Activated CD8-positive, alpha-beta memory T cell treated with anti-CD3 and anti-CD28 coated beads for 4 hours (primary cell): ENCODE measurements around the gene MCIDAS.

Experiments
- DNase-seq, 2 donors: peaks; one replicate each; pipeline ENCODE4 v3.0.0-alpha.2; 2020; ENCODE audit warnings: low read depth in 2 of 2

Gene MCIDAS

DNA sequence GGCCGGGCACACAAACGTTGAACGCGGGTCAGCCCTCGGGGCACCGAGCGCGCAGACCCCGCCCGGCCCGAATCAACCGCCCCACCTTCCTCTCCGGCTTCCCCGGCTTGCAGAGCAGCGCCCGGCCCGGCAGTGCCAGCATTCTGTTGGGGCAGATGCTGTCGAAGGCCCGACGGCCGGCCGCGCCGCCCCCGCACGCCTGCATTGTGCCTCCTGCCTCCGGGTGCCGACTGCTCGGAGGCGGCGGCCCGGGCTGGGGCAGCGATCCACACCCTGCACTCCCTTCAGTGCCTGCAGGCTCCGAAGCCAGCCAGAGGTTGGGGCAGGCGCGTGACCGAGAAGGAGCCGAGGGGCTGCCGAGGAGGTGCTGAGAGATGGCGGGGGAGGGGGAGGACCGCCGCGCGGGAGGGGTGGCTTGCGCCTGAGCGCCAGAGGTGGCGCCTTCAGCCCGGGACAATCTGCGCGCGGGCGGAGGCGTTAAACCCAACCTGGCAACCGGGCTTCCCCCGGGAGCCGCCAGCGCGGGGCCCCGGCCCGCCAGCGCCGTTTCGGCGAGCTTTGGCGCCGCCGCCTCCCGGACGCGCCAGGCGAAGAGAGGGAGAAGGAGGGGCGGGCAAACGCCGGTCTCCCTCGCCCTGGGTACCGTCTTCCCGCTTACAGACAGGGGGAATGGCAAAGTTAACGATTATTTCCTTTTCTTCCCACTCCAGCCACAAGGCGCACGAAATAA is at the start of gene MCIDAS:
TSS of gene MCIDAS (minus strand) at position 382 of the 730 bp plus-strand sequence. CDS start at position 205, 177 bp downstream.
- DNase-seq, result no peak

DNA sequence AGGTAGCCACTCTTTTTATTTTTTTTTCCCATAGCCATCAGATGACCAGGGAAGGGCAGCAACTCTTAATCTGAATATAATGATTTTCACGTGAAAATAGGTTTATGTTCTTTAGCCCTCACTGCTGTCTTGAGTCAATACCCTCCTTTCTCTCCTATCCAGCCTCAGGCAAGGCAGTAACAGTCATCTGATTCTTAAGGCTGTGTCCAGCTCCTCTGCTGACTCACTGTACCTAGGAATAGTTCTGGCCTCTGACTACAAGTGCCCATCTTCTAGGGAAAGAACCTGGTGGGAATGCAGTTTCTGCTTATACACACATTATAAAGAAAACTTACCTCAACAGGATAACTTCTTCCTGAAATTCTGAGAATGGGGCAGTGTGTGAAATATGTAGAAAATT is 49.7 kb upstream of the MCIDAS start:
- DNase-seq, result no peak

DNA sequence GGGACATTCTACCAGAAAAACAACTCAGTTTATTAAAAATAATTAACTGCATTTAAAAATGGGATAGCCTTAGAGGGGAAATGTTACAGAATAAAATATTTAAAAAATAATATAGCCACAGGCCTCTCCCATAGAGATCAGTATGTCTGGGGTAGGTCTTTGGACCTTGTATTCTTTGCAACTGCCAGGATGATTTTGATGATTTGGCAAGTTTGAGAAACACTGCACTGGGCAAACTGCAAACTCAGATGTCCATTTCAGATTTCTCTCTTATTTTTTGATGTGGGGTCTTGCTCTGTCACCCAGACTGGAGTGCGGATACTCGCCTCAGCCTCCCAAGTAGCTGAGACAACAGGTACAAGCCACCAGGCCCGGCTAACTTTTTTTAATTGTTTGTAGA is 31.2 kb upstream of the MCIDAS start:
- no peak for DNase-seq

DNA sequence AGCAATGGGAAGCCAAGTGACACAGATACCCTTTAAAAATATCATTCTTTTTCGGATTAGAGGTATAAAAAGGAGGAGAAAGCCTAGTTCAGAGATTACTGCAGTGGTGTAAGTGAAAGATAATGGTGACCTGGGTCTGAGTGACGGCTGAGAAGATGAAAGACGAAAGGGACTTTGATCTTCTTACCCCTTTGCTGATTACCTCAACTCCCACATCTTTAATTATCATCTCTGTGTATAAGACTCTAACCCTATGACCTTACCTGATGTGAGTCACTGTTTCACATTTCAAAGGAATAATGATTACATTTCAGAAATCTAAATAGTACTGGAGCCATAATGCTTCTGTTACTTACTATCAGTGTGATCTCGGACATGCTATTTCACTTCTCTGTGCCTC is 27.7 kb upstream of the MCIDAS start:
- no peak for DNase-seq

DNA sequence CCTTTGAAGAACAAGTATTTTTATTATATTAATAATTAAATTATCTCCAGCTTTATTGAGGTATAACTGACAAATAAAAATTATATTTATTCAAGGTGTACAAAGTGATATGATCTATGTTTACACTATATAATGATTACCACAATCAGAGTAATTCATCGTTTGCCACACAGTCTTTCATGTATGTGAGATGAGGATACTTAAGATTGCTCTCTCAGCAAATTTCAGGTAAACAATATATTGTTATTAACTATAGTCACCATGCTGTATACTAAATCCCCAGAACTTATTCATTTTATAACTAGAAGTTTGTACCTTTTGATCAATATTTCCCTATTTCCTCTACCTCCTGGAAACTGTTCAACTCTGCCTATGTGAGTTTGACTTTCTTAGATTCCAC is 22.9 kb upstream of the MCIDAS start:
- no peak for DNase-seq

DNA sequence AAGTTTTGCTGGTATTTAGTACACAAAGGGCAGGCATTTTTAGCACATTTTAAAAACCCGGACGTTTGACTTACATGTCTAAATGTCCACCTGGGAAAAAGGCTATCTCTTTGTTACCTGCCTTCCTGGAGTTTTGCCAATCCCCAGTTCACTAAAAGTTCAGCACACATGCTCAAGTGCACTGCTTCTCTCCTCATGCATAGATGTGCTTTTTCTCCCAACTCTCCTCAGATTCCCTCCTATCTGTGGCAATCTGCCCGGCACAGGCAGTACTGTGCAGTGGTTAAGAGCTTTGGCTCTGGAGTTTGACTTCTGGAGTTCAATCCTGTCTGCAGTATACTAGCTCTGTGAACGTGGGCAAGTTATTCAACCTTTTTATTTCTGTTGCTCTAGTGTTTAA is 14.6 kb upstream of the MCIDAS start:
- DNase-seq, result no peak

DNA sequence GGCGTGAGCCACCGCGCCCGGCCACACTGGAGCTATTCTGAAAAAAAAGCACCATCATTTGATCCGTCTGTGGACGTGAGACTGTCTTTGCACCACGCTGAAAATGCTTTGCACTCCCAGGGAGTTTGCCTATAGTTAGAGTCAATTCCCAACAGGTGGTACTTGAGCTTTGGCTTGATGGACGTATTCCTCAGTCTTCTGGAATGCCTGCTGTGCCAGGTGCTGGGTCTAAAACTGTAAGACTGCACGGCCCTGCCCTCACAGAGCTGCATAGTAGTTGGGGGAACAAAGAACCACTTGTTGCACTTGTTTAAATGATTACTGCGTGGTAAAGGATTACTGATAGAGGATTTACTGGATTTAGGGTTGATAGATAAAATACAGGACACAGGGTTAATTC is 9.7 kb upstream of the MCIDAS start:
- DNase-seq, result no peak

DNA sequence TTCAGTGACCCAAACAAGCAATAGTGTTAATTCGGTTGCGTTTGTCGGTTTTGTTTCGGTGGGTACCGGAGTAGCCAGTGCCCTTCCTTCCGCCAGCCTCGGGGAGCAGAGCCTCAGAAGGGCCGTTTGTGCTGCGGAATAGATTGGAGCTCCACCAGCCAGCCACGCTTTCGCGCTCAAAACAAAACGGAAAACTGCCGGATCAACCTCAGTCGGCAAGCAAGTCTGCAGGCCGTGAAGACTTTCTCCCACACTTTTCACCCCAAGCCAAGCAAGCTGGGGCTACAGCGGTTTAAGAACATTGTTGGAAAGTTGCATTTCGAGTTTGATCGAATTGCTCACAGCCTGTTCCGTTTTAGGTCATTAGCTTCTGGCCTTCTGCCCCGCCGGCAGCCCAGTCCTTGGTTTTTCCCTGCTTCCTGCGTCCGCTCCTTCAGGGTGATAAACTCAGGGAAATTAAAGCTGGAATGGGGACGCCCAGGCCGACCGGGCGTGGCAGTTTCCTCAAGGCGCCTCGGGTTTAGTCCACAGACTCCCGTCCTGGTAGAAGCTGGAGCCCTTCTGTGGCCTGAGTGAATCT is 7.1 kb upstream of the MCIDAS start:
- DNase-seq, result no peak

DNA sequence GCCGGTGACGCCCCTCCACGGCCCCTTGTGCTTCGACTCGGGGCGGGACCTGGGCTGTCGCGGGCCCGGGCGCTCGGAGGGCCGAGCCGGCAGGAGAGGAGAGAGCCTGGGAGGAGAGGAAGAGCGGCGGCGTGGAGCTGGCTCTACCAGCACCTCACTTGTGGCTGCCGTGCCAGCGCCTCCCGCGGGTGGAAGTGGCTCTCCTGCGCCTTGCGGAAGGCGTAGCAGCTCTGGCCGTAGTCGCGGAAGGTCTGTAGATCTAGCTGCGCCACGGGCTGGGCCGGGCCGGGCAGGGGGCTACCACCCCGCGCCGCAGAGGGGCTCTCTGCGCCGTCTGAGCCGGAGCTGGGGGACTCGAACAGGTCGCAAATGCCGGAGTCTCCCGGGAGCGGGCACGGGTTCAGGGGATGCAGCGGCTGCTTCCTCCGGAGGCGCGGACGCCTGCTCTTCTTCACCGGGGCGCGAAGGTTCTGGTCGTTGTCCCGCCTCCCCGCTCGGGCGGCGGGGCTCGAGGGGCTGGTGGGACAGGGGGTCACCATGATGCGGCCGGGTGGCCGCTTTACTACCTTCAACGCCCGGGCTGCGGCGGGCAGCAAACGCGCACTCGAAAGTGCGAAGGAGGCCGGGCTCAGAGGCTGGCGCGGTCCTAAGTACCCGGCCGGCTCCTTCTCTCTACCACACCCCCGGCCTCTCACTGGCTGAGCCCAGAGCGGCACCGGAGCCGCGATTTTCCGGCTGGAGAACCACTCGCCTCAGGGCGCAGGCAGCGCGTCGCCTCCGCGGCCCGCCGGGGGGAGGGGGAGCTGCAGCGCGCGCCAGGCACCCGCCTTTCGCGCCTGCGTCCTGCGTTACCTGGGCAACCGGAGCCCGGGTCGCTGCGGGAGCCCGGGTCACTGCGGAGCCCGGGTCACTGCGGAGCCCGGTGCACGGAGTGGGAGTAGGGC is 6.1 kb upstream of the MCIDAS start, which contains the start of gene CCNO:
TSS of gene CCNO (minus strand) at position 624 of the 944 bp plus-strand sequence. CDS start at position 539, 85 bp downstream.
- no peak for DNase-seq

DNA sequence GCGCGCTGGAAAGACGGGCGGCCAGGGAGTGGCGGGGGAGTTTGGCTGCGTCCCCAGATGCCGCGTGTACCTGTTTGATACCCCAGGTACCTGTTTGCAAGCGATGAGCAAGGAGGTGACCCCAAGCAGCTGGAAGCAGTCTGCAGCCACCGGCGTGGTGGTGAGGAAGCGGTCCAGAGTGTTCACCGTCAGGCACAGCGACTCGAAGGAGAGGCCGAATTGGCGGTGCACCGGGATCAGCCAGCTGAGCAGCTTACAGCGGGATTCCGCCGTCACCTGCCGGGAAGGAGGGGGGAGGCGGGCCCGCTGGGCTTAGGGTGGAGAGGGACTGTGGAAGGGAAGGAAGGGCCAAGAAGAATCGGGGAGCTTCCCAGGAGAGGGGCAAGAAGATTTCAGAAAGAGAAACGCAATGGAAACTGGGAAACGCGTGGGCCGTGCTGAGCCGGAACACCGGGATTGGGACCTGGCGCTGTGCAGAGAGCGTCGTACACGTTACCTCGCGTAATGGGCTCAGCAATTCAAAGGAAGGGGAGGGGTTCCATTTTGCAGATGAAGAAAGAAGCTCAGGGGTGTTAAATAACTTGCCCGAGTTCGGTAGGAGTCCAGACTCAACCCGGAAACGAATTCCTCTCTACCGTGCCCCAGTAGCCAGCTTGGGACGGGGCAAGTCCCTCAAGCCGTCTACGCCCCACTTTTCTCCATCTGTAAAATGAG is 5.3 kb upstream of the MCIDAS start:
- DNase-seq, result no peak

DNA sequence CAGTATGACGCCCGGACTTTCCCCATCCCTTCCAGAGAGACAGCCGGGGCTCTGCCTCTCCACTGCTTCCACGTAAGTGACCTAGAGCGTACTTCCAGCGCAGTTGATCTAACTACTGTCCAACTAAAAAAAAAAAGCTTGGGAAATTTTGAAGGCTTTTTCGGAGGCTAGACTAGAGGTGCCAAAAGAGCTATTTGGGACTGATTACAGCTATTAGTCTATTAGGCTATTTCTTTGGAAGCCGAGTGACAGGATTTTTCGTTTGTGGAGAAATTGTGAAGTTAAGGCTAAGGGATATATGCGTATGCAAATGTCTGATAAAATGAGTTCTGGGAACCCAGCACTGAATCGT is 4.8 kb upstream of the MCIDAS start:
- no peak for DNase-seq

DNA sequence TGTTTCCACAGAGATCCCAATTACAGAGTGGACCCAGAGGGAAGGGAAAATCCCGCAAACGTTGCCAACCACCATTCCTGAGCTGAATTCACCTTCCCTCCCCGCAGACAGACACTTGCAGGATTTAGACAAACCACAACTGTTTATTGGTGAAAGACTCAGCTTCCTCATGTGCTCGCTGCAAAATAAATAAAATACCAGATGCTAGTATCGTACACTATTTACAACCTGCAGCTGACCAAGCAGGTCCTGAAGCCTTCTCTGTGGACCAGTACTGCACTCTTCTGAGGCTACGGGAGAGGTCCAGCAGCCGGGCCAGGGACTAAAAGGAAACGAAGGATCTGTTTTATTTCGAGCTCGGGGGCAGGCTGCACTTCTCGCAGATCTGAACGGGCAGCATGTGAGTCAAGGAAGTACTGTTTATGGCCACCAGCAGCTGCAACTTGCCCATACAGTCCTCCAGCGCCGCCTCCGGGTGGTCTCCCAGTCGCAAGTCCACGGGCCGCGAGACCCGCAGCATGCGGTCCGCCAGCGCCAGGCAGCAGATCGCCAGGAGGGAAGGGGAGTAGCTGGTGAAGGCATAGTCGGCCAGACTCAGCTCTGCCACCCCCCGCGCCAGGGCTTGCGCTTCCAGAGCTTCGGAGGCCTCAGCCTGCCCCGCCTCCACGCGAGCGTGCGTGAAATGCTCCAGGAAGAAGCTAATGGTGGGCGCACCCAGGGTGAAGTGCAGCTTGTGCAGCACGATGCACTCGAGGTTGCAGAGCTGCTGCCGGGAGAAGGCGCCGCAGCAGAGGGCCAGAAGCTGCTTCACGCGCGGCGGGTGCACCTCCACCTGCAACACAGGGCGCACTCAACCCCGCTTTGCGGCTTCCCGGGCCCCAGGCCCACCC is 4.2 kb upstream of the MCIDAS start:
- DNase-seq, result no peak

DNA sequence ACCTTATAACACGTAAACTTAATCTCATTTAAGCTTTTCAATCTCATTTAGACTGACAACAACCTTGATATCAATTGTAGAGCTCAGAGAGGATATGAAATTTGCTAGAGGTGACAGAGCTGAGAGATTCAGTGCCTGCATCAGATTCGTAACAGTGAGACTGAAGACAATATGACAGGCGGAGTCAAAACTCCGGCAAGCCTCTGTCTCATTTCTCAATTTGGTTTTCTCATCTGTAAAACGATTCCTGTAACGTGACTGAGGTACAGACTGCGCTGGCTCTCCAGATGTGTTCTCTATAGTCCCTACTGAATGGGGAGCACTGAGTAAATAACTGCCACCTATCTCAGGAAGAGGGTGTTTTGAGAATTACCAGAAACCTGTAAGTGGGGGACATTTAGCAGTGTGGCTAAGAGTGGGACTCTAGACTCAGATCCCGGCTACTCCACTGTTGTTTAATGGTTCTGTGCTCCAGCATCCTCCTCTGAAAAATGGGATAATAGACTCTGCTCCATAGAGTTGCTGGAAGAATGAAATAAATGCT is 3.0 kb upstream of the MCIDAS start:
- DNase-seq, result no peak

DNA sequence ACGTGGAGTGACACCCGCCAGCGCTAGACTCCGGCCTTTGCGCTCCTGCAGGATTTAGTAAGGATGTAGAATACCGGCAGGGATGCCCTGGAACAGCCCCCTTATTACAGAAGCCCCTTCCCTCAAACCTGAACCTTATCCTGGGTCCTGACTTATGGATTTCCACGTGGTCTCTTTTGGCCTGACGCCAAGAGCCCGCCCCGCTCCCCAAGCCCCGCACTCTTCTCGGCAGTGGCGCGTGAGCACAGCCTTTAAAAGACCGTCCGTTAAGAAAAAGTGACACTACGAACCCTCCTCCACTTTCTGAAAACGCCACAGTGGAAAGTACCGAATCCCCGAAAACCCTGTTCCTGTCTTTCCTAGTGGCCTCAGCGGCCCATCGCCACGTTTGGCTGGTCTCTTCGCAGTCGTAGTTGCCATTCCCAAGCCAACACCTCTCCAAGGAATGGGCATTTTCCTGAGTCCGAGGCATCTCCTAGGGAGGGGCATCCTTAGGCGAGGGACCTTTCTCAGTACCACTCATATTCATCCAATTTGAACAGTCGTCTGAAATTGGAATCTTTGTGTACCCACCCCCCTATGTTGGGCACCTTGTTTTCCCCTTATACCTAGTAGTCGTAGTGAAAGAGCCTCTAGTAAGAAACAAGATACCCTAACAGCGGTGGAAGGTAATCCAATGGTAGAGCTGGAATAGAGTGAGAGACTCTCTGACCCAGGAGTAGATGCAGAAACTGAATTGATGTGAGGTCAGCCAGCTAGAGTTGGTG is 732 bp upstream of the MCIDAS start:
- DNase-seq, result no peak

DNA sequence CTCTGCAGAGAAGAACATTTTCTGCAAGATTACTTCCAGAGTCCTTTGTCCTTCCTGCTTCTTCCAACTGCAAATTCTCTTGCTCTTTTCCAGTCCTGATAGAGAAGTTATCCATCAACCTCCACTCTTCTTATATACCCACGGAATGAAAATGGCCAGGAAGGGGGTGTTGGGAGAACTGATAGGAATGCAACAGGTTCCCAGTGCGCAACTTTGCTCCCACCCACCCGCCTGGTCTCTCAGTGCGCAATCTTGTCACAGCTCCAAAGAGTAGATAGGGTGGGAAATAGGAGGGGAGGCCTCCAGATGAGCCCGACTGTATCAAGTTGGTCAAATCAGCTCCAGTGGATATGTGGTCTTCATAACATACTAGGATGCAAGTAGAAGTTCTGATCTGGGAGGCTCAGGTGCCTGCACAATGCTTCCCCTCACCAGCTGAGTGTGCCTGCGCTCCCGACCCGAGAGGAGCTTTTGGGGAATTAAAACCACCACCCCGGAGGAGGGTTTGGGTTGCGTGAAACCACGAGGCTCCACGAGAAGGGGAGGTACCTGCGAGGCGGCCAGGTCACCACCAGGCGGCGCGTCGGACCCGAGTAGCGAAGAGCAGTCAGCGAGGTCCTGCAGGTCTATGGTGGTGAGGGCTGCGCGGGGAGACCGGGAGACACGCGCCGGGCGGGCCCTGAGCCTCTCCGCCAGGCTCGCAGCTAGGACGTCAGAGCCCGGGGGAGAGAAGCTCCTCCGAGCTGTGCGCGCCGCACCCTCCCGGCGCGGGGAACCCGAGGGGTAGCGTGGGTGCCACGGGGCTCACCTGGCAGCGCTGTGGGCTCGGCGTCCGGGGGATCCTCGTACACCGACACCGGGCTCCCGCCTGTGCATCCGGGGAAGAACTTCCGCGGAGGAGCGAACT is 835 bp downstream of the MCIDAS start:
- no peak for DNase-seq

DNA sequence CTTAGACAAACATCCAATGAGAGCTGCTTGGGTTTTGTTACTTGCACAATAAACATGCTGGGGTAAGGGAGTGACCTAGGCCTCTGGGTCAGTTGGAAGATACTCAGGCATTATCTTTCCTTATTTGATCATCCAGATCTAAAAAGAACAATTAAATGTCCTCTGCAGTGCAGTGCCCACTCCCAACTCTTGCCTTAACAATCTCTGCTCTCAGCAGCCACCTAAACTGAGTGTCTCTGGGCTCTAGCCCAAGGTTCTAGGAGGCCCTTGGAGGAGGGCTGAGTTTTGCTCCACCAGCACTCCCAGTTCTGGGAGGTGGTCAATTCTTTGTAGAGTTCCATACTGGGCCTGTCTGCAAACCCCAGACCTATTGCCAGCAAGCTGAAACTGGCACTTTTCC is 1.8 kb downstream of the MCIDAS start:
- no peak for DNase-seq

DNA sequence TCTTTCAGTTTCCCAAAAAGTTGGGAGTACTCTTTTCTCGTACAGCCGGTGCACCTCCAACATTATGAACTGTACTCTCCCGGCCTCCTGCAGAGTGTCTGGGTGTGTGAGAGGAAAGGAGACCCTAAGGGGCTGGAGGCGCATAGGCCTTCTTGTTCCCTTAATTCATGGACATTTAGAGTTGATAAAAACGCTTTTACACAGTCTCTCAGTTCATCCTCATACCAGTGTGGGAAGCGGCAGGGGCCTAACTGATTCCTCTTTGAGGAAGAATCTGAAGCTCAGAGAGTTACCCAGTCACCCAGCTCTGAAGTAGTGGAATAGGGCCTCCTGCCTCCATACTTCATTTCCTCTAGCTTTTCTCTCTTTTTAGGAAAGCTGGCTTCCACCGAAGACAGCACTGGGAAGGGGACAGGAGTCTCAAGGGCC is 3.3 kb downstream of the MCIDAS start:
- no peak for DNase-seq

DNA sequence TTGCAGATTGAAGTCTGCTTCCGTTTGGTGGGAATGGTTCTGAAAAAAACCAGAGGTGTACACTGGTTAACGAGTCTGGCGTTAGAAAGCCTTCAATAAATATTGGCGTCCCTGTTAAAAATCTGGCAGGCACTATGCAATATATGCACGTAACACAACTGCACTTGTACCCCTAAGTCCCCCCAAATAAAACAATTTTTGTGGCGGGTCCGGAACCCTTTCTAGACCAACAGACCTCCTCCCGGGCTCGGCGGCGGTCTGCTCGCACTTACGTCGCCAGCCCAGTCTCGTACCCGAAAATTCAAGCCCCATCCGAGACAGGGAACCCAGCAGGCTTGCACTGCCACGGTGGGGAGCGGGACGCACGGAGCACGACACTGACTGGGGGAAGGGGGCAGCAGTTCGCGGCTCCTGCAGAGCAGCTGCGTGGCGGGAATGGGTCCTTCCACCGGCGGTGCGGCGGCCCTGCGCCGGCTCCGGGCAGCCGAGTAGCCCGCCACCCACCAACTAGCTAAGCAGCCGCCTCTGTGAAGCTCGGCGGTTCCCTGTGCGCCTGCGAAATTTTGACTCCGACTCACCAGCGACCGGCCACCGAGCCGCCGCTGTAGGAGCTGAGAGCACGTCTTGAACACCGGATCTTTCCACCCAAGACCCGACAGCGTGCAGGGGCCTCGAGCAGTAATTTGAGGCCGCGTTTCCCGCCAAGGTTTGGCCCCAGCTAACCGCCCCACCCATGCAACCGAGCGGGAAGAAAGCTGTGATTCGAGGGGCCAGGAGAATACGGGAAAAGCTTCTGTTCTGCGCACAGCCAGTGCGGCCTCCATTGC is 3.9 kb downstream of the MCIDAS start:
- DNase-seq, result no peak
